H9 (cell line): Measurements from ENCODE around the gene CDKL4. TPM values are rescaled to one million over a fixed set of nuclear protein-coding genes. Genes with fewer than 3 reads are reported as not detected.

Experiments used
- DNase-seq: peaks from one replicate; pipeline ENCODE4 v3.0.0-alpha.2; 2017
- H2AFZ ChIP-seq: one replicate; pipeline ENCODE4 v1.6.1; 2013; ENCODE audit warnings: mild to moderate bottlenecking, low read length, control low read depth, moderate library complexity
- H2AK5ac ChIP-seq: 2 replicates; pipeline ENCODE4 v1.6.1; 2013; ENCODE audit warnings: low read length, control low read depth, mixed read lengths; ENCODE audit not compliant: insufficient read length
- H2BK120ac ChIP-seq: one replicate; pipeline ENCODE4 v1.6.1; 2013; ENCODE audit warnings: low read depth, mild to moderate bottlenecking, low read length, control low read depth, inconsistent platforms; ENCODE audit not compliant: poor library complexity, severe bottlenecking
- H2BK12ac ChIP-seq: 2 replicates; pipeline ENCODE4 v1.6.1; 2013; ENCODE audit warnings: low read length, control low read depth, mixed read lengths, low read depth; ENCODE audit not compliant: insufficient read length
- H2BK15ac ChIP-seq: 2 replicates; pipeline ENCODE4 v1.6.1; 2013; ENCODE audit warnings: low read depth, low read length, control low read depth
- H2BK20ac ChIP-seq: one replicate; pipeline ENCODE4 v1.6.1; 2013; ENCODE audit warnings: low read depth, mild to moderate bottlenecking, low read length, control low read depth, inconsistent platforms; ENCODE audit not compliant: poor library complexity, severe bottlenecking
- H2BK5ac ChIP-seq: 2 replicates; pipeline ENCODE4 v1.6.1; 2013; ENCODE audit warnings: low read length, control low read depth, mixed read lengths; ENCODE audit not compliant: insufficient read length
- H3K14ac ChIP-seq: 2 replicates; pipeline ENCODE4 v1.6.1; 2013; ENCODE audit warnings: low read length, control low read depth; ENCODE audit not compliant: insufficient read depth
- H3K18ac ChIP-seq: 2 replicates; pipeline ENCODE4 v1.6.1; 2013; ENCODE audit warnings: low read depth, mild to moderate bottlenecking, mixed read lengths, low read length, control low read depth; ENCODE audit not compliant: insufficient read length
- H3K23ac ChIP-seq: 2 replicates; pipeline ENCODE4 v1.6.1; 2013; ENCODE audit warnings: low read length, control low read depth, mixed read lengths, low read depth; ENCODE audit not compliant: insufficient read length
- H3K23me2 ChIP-seq: 2 replicates; pipeline ENCODE4 v1.6.1; 2013; ENCODE audit warnings: low read depth, mild to moderate bottlenecking, mixed read lengths, low read length, control low read depth; ENCODE audit not compliant: insufficient read length, poor library complexity, severe bottlenecking
- H3K27ac ChIP-seq: 2 replicates; pipeline ENCODE4 v1.5.1; 2013; ENCODE audit warnings: low read length, control low read depth, mixed read lengths, low read depth; ENCODE audit not compliant: insufficient read length
- H3K27me3 ChIP-seq: 2 replicates; pipeline ENCODE4 v1.6.1; 2013; ENCODE audit warnings: low read length, control low read depth, inconsistent platforms; ENCODE audit not compliant: insufficient read depth
- H3K4ac ChIP-seq: 2 replicates; pipeline ENCODE4 v1.6.1; 2013; ENCODE audit warnings: low read depth, mild to moderate bottlenecking, control low read depth, inconsistent platforms, low read length, moderate library complexity
- H3K4me1 ChIP-seq: 2 replicates; pipeline ENCODE4 v1.6.1; 2013; ENCODE audit warnings: low read length, control low read depth, inconsistent platforms; ENCODE audit not compliant: insufficient read depth
- H3K4me2 ChIP-seq: 2 replicates; pipeline ENCODE4 v1.6.1; 2013; ENCODE audit warnings: low read length, control low read depth, mixed read lengths; ENCODE audit not compliant: insufficient read length, insufficient read depth
- H3K56ac ChIP-seq: 2 replicates; pipeline ENCODE4 v1.6.1; 2013; ENCODE audit warnings: low read depth, mild to moderate bottlenecking, mixed read lengths, low read length, control low read depth; ENCODE audit not compliant: insufficient read length
- H3K79me1 ChIP-seq: 2 replicates; pipeline ENCODE4 v1.6.1; 2013; ENCODE audit warnings: low read depth, mild to moderate bottlenecking, moderate library complexity, low read length, control low read depth, inconsistent platforms; ENCODE audit not compliant: insufficient read depth, poor library complexity, severe bottlenecking
- H3K79me2 ChIP-seq: 2 replicates; pipeline ENCODE4 v1.6.1; 2013; ENCODE audit warnings: low read length, control low read depth, inconsistent platforms; ENCODE audit not compliant: insufficient read depth
- H3K9ac ChIP-seq: 2 replicates; pipeline ENCODE4 v1.6.1; 2013; ENCODE audit warnings: low read length, control low read depth, mixed read lengths; ENCODE audit not compliant: insufficient read length; ENCODE audit errors: extremely low read depth
- H3K9me3 ChIP-seq: one replicate; pipeline ENCODE4 v1.6.1; 2013; ENCODE audit warnings: low read depth, low read length, inconsistent platforms; ENCODE audit not compliant: control insufficient read depth
- H3T11ph ChIP-seq: one replicate; pipeline ENCODE4 v1.6.1; 2013; ENCODE audit warnings: mild to moderate bottlenecking, low read length, control low read depth, inconsistent platforms
- H4K20me1 ChIP-seq: one replicate; pipeline ENCODE4 v1.6.1; 2013; ENCODE audit not compliant: control insufficient read depth, insufficient read length, insufficient read depth
- H4K5ac ChIP-seq: 2 replicates; pipeline ENCODE4 v1.6.1; 2013; ENCODE audit warnings: low read depth, mild to moderate bottlenecking, mixed read lengths, low read length, control low read depth; ENCODE audit not compliant: insufficient read length
- H4K8ac ChIP-seq: replicated peaks from 2 replicates; pipeline ENCODE4 v1.6.1; 2013; ENCODE audit warnings: low read length, control low read depth, mixed read lengths, low read depth; ENCODE audit not compliant: insufficient read length
- H4K91ac ChIP-seq: 2 replicates; pipeline ENCODE4 v1.6.1; 2013; ENCODE audit warnings: low read depth, mild to moderate bottlenecking, moderate library complexity, mixed read lengths, low read length, control low read depth; ENCODE audit not compliant: insufficient read length
- H3K27ac Mint-ChIP-seq, 3 experiments: 2 replicates in 2 of 3; 3 replicates in 1 of 3; pipeline ENCODE4 v1.8.0; 2020 to 2021; ENCODE audit warnings: mixed read lengths in 3 of 3, mild to moderate bottlenecking in 1 of 3, moderate library complexity in 1 of 3
- H3K27me3 Mint-ChIP-seq: 2 replicates; pipeline ENCODE4 v1.8.0; 2021; ENCODE audit warnings: low read depth, mild to moderate bottlenecking, moderate library complexity, mixed read lengths
- H3K36me3 Mint-ChIP-seq, 3 experiments: 2 replicates in 2 of 3; 3 replicates in 1 of 3; pipeline ENCODE4 v1.8.0; 2020 to 2021; ENCODE audit warnings: low read depth in 3 of 3, mixed read lengths in 3 of 3; ENCODE audit not compliant: insufficient read depth in 1 of 3
- H3K4me1 Mint-ChIP-seq, 2 experiments: 2 replicates each; pipeline ENCODE4 v1.8.0; 2020; ENCODE audit warnings: mixed read lengths in 2 of 2
- H3K4me3 Mint-ChIP-seq, 2 experiments: 2 replicates in 1 of 2; 3 replicates in 1 of 2; pipeline ENCODE4 v1.8.0; 2020 to 2021; ENCODE audit warnings: mild to moderate bottlenecking in 2 of 2, mixed read lengths in 2 of 2, moderate library complexity in 1 of 2
- H3K9me3 Mint-ChIP-seq, 2 experiments: 2 replicates in 1 of 2; 3 replicates in 1 of 2; pipeline ENCODE4 v1.8.0; 2020; ENCODE audit warnings: mild to moderate bottlenecking in 2 of 2, mixed read lengths in 2 of 2, moderate library complexity in 1 of 2
- total RNA-seq: library from RNA; stranded (reverse); gene quantifications from 2 replicates; pipeline ENCODE4 v1.2.1, GENCODE V29; 2021
- TF ChIP-seq, protein P1 (sequence below): fragments of 200-600 bp; sonication (generic); conservative IDR thresholded peaks from 3 replicates; pipeline ENCODE4 v1.8.0; 2021; ENCODE audit warnings: antibody characterized with exemption, mild to moderate bottlenecking

Gene CDKL4
- total RNA-seq, 1 experiment from 2014 or later = not detected

DNA sequence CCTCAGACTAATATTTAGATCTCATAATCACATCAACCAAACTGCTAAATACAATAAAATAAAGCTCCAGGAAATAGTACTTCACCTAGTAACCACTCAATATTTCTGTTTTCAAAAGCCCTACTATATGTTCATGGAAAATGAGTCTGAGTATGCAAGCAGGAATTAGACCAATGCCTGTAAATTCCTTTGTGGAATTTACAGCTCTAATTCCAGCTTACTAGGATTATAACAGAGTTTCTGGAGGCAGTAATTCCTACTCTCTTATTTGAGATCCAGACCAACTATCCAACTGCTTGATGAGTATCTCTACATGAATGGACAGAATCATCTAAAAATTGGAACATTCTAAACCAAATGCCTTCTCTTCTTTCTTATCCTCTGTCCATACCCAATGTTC lies 11.6 kb downstream of the CDKL4 start:
- H3K79me1 ChIP-seq = no peaks in the 10 kb centered on the region
- no peaks in the 10 kb centered on the region for H4K20me1 ChIP-seq
- no peak overlapping the region for H2AK5ac ChIP-seq
- H3K4ac ChIP-seq = no peak overlapping the region
- H3K14ac ChIP-seq = no peak overlapping the region
- no peak overlapping the region for H2BK120ac ChIP-seq
- Mint-ChIP-seq H3K36me3 (peaks cover 8 to 23% (median 13%) of the 10 kb centered on the region in 3 experiments), H3K4me1 (peaks cover 28 to 36% of the 10 kb centered on the region in 2 experiments), H3K27me3 (no peaks in the 10 kb centered on the region), H3K4me3 (no peak overlapping the region), H3K27ac (no peak overlapping the region), H3K9me3 (peaks cover 18 to 20% of the 10 kb centered on the region in 2 experiments)
- H3T11ph ChIP-seq = no peak overlapping the region
- H3K23ac ChIP-seq = no peak overlapping the region
- no peak overlapping the region for H3K18ac ChIP-seq
- H2BK12ac ChIP-seq = no peak overlapping the region
- H4K91ac ChIP-seq = no peak overlapping the region
- no peak overlapping the region for H3K27ac ChIP-seq
- no peak overlapping the region for H4K8ac ChIP-seq
- no peak overlapping the region for H2BK5ac ChIP-seq
- no peaks in the 10 kb centered on the region for H3K79me2 ChIP-seq
- no peak overlapping the region for H2BK15ac ChIP-seq
- no peak for DNase-seq
- H3K27me3 ChIP-seq = no peaks in the 10 kb centered on the region
- H3K56ac ChIP-seq = no peak overlapping the region
- H3K4me1 ChIP-seq = peaks cover 4% of the 10 kb centered on the region; the same call in 1 of the 2 replicates
- H3K9ac ChIP-seq = no peak overlapping the region
- H3K23me2 ChIP-seq = peaks cover 3% of the 10 kb centered on the region
- no peak overlapping the region for H3K4me2 ChIP-seq
- TF ChIP-seq, protein P1, sequence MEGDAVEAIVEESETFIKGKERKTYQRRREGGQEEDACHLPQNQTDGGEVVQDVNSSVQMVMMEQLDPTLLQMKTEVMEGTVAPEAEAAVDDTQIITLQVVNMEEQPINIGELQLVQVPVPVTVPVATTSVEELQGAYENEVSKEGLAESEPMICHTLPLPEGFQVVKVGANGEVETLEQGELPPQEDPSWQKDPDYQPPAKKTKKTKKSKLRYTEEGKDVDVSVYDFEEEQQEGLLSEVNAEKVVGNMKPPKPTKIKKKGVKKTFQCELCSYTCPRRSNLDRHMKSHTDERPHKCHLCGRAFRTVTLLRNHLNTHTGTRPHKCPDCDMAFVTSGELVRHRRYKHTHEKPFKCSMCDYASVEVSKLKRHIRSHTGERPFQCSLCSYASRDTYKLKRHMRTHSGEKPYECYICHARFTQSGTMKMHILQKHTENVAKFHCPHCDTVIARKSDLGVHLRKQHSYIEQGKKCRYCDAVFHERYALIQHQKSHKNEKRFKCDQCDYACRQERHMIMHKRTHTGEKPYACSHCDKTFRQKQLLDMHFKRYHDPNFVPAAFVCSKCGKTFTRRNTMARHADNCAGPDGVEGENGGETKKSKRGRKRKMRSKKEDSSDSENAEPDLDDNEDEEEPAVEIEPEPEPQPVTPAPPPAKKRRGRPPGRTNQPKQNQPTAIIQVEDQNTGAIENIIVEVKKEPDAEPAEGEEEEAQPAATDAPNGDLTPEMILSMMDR = no peak
- H2AFZ ChIP-seq = no peak overlapping the region
- no peak overlapping the region for H4K5ac ChIP-seq
- H2BK20ac ChIP-seq = no peak overlapping the region
- H3K9me3 ChIP-seq = no peaks in the 10 kb centered on the region
